Left lobe of liver (tissue), 2 donors: ENCODE measurements around the gene HELB. TPM values are rescaled to one million over a fixed set of nuclear protein-coding genes. Genes with fewer than 3 reads are reported as not detected.

Experiments used
- ATAC-seq: fragments of 200-7000 bp; cut with Tn5 transposase; one replicate; pipeline ENCODE4 v1.9.1; 2020; ENCODE audit warnings: mild to moderate bottlenecking, moderate library complexity
- DNase-seq: peaks from one replicate; pipeline ENCODE4 v3.0.0-alpha.2; 2020; ENCODE audit warnings: low spot score
- total RNA-seq: library from RNA; stranded (reverse); gene quantifications from one replicate; pipeline ENCODE4 v1.2.1, GENCODE V29; 2021
- donor health status: DM: no; HTN: no; CAD: no; lungs with moderate emphysema.
- donor health status: DM: no; HTN: yes; CAD: no.

HELB gene
- total RNA-seq = 1.1 TPM

DNA sequence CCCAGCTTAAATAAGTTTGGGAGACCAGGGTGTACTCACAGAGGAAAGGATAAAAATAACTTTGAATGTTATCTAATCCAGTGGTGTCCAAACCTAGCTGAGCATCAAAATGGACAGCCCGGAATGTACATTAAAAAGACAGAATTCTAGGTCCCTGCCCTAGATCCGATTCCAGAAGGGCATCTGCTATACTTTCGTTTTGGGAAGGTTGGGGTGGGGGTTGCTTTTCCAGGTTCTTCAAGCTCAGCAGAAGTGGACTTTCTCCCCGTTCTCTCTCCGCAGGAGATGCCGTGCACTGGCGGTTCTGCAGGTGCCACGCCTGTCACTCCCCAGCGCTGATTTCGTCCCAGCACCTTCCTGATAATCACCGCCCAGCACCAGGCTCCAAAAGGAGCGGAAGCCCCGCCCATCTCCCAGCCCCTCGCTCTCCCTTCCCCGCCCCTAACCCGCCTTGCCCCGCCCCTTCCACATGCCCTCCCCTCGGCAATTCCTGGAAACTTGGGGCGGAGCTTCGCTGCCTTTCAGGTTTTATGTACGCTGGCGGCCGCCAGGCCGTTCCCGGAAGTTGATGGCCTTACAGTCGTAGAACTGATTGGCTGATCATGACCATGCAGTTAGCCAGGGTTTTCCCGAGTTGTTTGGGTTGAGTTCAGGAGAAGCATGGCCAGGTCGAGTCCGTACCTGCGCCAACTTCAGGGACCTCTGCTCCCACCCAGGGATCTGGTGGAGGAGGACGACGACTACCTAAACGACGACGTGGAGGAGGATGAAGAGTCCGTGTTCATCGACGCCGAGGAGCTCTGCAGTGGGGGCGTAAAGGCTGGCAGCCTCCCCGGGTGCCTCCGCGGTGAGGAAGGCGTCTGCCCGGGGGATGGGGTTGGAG, at the start of gene HELB:
TSS of gene HELB (plus strand) at position 550 of the 883 bp plus-strand sequence. CDS start at position 661, 111 bp downstream.
- peak; percentile 99 for DNase-seq

DNA sequence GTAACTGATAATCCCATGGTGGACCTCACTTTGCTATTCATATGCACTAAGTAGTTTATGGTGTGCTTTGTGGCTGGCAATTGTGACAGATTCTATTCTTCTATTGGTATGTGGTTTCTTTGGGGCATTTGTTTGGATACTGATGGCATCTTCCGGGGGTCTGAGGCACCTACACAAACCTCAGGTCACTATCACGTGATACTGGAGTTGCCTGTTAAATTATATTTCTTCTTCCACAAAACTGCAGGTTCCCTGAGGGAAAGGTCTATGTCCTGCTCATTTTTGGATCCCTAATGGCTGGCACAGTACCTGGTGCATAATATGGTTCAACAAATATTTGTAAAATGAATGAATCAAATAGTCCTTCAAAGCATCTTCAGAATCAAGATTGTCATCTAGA, 49.5 kb upstream of the HELB start:
- ATAC-seq = no peak
- no peak for DNase-seq

More for the DNA sequence above, at the start of gene HELB:
- peak; percentile 99 for ATAC-seq

- ATAC-seq = no peak
Measured at GRCh38 chr12:66255737-66256136, 46.6 kb upstream of the HELB start.

DNA sequence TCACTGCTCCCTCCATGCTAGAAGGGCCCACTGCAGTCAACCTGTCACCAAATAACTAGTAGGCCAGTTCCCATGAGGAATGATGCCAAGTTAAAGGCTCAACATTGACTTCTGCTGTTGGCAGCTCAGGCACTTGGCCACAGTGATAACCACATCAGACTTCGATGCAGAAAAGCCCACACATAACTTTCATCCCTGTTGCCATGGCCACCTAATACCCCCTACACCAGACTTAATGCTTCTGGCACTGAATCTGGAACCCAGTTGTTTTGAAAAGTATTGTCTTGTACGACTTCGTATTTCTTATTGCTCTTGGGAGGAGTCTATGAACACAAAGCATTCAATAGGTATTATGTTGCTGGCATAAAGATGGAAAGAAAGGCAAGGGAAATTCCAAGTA, 44.3 kb upstream of the HELB start:
- DNase-seq (no peak), ATAC-seq (no peak)

More at GRCh38 chr12:66255737-66256136, 46.6 kb upstream of the HELB start:
- no peak for DNase-seq

- ATAC-seq (no peak), DNase-seq (no peak)
Measured at GRCh38 chr12:66262737-66263136, 39.6 kb upstream of the HELB start.

DNA sequence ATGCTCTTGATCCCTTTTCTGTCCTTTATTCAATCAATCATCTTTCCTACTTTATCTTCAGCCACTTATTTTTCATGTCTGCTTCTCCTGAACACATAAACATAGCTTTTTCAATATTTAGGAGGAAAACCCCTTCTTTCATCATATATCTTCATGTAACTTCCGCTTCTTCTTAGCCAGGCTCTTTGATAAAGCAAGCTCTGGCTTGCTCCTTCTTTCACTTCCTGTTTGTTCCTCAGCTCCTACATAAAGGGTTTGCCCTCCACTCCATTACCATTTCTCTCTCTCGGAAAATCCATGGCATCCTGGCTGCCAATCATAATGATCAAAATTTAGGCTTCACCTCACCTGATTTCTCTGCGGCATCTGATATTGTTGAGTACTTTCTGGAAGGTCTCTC, 33.7 kb upstream of the HELB start:
- ATAC-seq (no peak), DNase-seq (no peak)

DNA sequence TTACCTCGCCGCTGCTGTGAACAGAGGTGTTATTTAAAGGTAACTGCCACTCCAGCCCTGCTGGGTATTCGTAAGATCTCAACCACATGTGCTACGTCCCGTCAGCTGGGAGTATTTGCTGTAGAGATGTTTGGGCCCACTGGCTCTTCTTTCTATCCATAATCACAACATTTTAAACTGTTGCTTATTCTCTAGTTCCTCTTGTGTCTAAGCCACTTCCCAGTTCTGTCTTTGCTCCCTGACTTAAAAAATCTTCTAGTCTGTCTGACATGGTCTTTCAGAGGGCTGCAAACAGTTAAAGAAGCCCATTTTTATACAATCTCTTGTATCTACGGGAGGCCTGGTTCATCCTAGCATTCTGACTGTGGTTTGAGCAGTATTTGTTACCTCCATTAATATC, 33.2 kb upstream of the HELB start:
- no peak for ATAC-seq
- DNase-seq = no peak

- DNase-seq (no peak), ATAC-seq (peak; percentile 84)
Measured at GRCh38 chr12:66269757-66270383, 32.4 kb upstream of the HELB start.

GRCh38 chr12:66270613-66271012, 31.7 kb upstream of the HELB start:
- ATAC-seq (no peak), DNase-seq (no peak)

DNA sequence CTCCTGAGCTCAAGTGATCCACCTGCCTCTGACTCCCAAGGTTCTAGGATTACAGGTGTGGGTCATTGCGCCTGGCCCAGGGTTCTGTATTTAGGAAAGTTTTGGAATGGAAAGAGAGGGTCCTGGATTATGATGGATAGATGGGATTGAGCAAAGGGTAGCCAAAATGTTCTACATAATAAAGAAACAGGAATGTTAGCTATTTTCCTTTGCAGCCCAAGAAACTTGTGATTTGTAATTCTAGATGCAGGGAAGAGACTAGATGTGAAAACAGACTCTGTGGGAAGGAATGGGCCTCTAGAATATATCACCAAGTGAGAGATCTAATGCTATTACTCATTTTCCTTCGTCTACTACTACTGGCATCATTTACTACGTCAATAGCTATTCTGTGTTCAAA, 29.6 kb upstream of the HELB start:
- ATAC-seq (no peak), DNase-seq (no peak)

DNA sequence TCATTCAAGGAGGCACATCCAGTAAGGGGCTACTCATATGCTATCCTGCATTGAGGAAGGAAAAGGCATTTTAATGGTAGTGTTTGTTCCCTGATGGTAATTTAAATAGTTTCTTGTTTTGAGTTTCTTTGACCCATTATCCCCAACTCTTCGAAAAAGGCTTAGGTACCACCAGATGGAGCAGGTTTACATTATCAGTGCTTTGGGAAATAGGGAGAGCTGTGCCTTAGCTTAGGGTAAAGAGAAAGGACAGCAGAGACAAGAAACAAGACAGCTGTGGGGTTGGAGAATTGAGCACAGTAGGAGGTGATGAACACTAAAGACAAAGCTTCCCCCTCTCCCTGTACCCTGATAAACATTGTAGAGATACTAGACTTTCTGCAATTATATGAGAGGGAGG, 29.1 kb upstream of the HELB start:
- DNase-seq = no peak
- no peak for ATAC-seq

- no peak for DNase-seq
- ATAC-seq = no peak
Measured at GRCh38 chr12:66275040-66275439, 27.3 kb upstream of the HELB start.

- DNase-seq (no peak), ATAC-seq (peak; percentile 55)
Measured at GRCh38 chr12:66279123-66279712, 23.1 kb upstream of the HELB start.

- DNase-seq (no peak), ATAC-seq (no peak)
Measured at GRCh38 chr12:66280561-66280960, 21.7 kb upstream of the HELB start.

DNA sequence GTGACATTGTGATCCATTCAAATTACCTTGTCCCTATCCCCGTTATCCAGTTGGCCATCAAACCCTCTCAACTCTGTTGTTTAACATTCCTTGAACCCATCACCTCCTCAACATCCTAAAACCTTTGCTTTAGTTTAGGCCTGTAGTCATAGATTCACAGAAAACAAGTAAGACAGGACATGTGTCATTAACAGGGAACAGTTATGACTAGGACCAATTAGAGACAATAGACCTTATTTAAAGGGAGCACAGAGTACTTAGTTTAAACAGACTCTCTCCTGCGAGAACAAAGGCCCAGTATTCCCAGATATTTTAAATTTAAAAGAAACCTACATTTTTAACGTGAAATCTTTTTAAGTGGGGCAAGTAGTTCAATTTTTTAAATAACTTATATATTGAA, 20.0 kb upstream of the HELB start:
- DNase-seq (no peak), ATAC-seq (no peak)

GRCh38 chr12:66287275-66287674, 15.0 kb upstream of the HELB start:
- DNase-seq (no peak), ATAC-seq (no peak)

- DNase-seq (no peak), ATAC-seq (no peak)
Measured at GRCh38 chr12:66288121-66288520, 14.2 kb upstream of the HELB start.

- ATAC-seq (no peak), DNase-seq (no peak)
Measured at GRCh38 chr12:66289485-66289884, 12.8 kb upstream of the HELB start.

DNA sequence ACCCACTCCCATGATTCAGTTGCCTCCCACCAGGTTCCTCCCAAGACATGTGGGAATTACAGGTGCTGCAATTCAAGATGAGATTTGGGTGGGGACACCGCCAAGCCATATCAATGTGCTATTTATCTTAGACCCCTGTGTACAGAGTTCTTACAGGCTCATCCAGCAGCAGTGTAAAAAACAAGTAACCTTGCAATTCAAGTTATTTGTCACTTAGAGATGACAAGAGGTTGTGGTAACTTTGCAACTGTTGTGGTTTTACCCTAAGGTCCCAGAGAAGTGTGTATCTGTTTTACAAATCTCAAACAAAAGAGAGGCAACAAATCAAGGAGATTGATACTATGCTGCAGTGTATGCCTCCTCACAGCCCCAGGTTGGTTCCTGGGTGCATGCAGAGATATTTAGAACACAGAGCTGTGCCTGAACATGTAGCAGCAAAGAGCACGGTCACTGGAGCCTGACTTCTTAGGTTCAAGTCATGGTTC, 11.5 kb upstream of the HELB start:
- ATAC-seq = no peak
- no peak for DNase-seq

GRCh38 chr12:66296176-66296683, 6.1 kb upstream of the HELB start:
- ATAC-seq (no peak), DNase-seq (no peak)

DNA sequence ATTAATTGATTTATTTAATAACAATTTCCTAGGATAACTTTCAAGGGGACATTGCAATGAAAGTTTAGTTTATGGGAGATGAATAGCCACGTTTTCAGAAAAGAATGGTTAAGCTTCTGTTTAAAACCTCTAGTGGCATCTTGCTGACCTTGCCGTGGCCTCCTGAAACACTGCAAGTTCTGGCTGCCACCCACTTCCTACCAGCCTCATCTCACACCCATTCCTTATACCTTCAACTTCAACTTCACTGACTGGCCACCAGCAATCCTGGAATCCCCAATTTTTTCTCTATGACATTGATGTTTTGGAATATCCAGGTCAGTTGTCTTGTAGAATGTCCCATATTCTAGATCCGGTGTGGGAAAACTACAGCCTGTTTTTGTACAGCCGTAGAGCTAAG, 5.2 kb upstream of the HELB start:
- ATAC-seq = no peak
- no peak for DNase-seq

DNA sequence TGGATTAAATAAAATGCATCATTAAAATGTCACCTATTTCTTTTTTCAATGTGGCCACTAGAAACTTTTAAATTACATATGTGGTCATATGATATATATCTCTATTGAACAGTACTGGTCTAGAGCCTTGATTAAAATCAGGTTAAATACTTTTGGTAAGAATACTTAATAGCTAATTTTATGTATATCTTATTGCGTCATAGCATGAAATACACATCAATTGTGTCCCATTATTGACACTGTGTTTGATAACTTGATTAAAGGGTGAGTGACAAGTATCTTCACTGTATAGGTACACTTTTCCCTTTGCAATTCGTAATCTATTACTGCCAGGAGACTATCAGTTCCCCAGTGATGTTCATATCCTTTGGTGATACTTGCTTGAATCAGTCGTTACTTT, 4.4 kb upstream of the HELB start:
- no peak for ATAC-seq
- no peak for DNase-seq
